HEK293 (cell line): ENCODE results near the gene ERBB4.

ENCODE experiments used
- EGR2 ChIP-seq: fragments of 450-650 bp; formaldehyde crosslinking; IDR thresholded peaks from 2 replicates; pipeline ENCODE4 v1.5.1; 2016; ENCODE audit warnings: low read depth, missing biosample characterization, missing genetic modification characterization
- FEZF1 ChIP-seq: fragments of 450-650 bp; formaldehyde crosslinking; IDR thresholded peaks from 2 replicates; pipeline ENCODE4 v1.5.1; 2016; ENCODE audit warnings: missing biosample characterization, missing genetic modification characterization
- GLI2 ChIP-seq: fragments of 450-650 bp; formaldehyde crosslinking; IDR thresholded peaks from 2 replicates; pipeline ENCODE4; 2017; ENCODE audit warnings: missing biosample characterization, missing genetic modification characterization, low read depth, borderline replicate concordance
- GLIS2 ChIP-seq: fragments of 450-650 bp; formaldehyde crosslinking; IDR thresholded peaks from 2 replicates; pipeline ENCODE4 v1.5.1; 2016; ENCODE audit warnings: missing biosample characterization, missing genetic modification characterization
- HOXD13 ChIP-seq: sonication (generic); formaldehyde crosslinking; IDR thresholded peaks from 2 replicates; pipeline ENCODE4 v1.8.0; 2022; ENCODE audit warnings: missing genetic modification reagents, borderline replicate concordance
- IKZF3 ChIP-seq: fragments of 450-650 bp; IDR thresholded peaks from 2 replicates; pipeline ENCODE4 v1.5.0; 2018; ENCODE audit warnings: missing biosample characterization, mild to moderate bottlenecking, missing genetic modification characterization, moderate library complexity
- KLF17 ChIP-seq: fragments of 450-650 bp; formaldehyde crosslinking; IDR thresholded peaks from 2 replicates; pipeline ENCODE4 v1.5.1; 2016; ENCODE audit warnings: missing biosample characterization, missing genetic modification characterization
- PRDM4 ChIP-seq: fragments of 450-650 bp; formaldehyde crosslinking; IDR thresholded peaks from 2 replicates; pipeline ENCODE4 v1.5.1; 2017; ENCODE audit warnings: missing biosample characterization, missing genetic modification characterization
- PRDM6 ChIP-seq: fragments of 450-650 bp; formaldehyde crosslinking; IDR thresholded peaks from 2 replicates; pipeline ENCODE4 v1.5.1; 2017; ENCODE audit warnings: missing biosample characterization, missing genetic modification characterization
- SALL2 ChIP-seq: fragments of 450-650 bp; formaldehyde crosslinking; IDR thresholded peaks from 2 replicates; pipeline ENCODE4 v1.5.0; 2017; ENCODE audit warnings: missing biosample characterization, mild to moderate bottlenecking, missing genetic modification characterization, borderline replicate concordance
- YY1 ChIP-seq: fragments of 450-650 bp; formaldehyde crosslinking; IDR thresholded peaks from 2 replicates; pipeline ENCODE4 v1.5.1; 2018; ENCODE audit warnings: missing biosample characterization, missing genetic modification characterization
- ZBTB1 ChIP-seq: fragments of 450-650 bp; formaldehyde crosslinking; IDR thresholded peaks from 2 replicates; pipeline ENCODE4 v1.5.1; 2016; ENCODE audit warnings: missing biosample characterization, missing genetic modification characterization
- ZBTB21 ChIP-seq: fragments of 450-650 bp; formaldehyde crosslinking; IDR thresholded peaks from 2 replicates; pipeline ENCODE4 v1.5.1; 2017; ENCODE audit warnings: missing biosample characterization, missing genetic modification characterization
- ZBTB44 ChIP-seq: fragments of 450-650 bp; IDR thresholded peaks from 2 replicates; pipeline ENCODE4 v1.5.1; 2018; ENCODE audit warnings: missing biosample characterization, mild to moderate bottlenecking, missing genetic modification characterization
- ZBTB8A ChIP-seq: fragments of 450-650 bp; formaldehyde crosslinking; IDR thresholded peaks from 2 replicates; pipeline ENCODE4 v1.5.1; 2016; ENCODE audit warnings: missing biosample characterization, missing genetic modification characterization
- ZEB2 ChIP-seq: fragments of 450-650 bp; formaldehyde crosslinking; IDR thresholded peaks from 2 replicates; pipeline ENCODE4 v1.5.1; 2016; ENCODE audit warnings: missing biosample characterization, missing genetic modification characterization
- ZNF10 ChIP-seq: fragments of 450-650 bp; formaldehyde crosslinking; IDR thresholded peaks from 2 replicates; pipeline ENCODE4 v1.5.1; 2017; ENCODE audit warnings: missing biosample characterization, missing genetic modification characterization
- ZNF214 ChIP-seq: fragments of 450-650 bp; formaldehyde crosslinking; IDR thresholded peaks from 2 replicates; pipeline ENCODE4 v1.5.1; 2017; ENCODE audit warnings: missing biosample characterization, mild to moderate bottlenecking, missing genetic modification characterization, borderline replicate concordance
- ZNF223 ChIP-seq: fragments of 450-650 bp; formaldehyde crosslinking; IDR thresholded peaks from 2 replicates; pipeline ENCODE4 v1.5.1; 2016; ENCODE audit warnings: missing biosample characterization, missing genetic modification characterization
- ZNF24 ChIP-seq: fragments of 450-650 bp; formaldehyde crosslinking; IDR thresholded peaks from 2 replicates; pipeline ENCODE4 v1.5.1; 2016; ENCODE audit warnings: missing biosample characterization, missing genetic modification characterization
- ZNF366 ChIP-seq: fragments of 450-650 bp; formaldehyde crosslinking; conservative IDR thresholded peaks from 2 replicates; pipeline ENCODE4 v1.5.1; 2016; ENCODE audit warnings: missing biosample characterization, missing genetic modification characterization
- ZNF398 ChIP-seq: fragments of 450-650 bp; formaldehyde crosslinking; IDR thresholded peaks from 2 replicates; pipeline ENCODE4 v1.5.1; 2017; ENCODE audit warnings: missing biosample characterization, missing genetic modification characterization
- ZNF404 ChIP-seq: fragments of 450-650 bp; formaldehyde crosslinking; IDR thresholded peaks from 2 replicates; pipeline ENCODE4 v1.5.1; 2017; ENCODE audit warnings: missing biosample characterization, missing genetic modification characterization
- ZNF48 ChIP-seq: fragments of 450-650 bp; formaldehyde crosslinking; IDR thresholded peaks from 2 replicates; pipeline ENCODE4 v1.5.1; 2016; ENCODE audit warnings: missing biosample characterization, missing genetic modification characterization
- ZNF558 ChIP-seq: fragments of 450-650 bp; formaldehyde crosslinking; IDR thresholded peaks from 2 replicates; pipeline ENCODE4 v1.5.1; 2016; ENCODE audit warnings: missing biosample characterization, missing genetic modification characterization
- ZNF561 ChIP-seq: fragments of 450-650 bp; IDR thresholded peaks from 2 replicates; pipeline ENCODE4 v1.5.1; 2018; ENCODE audit warnings: missing biosample characterization, missing genetic modification characterization, borderline replicate concordance
- ZNF580 ChIP-seq: fragments of 450-650 bp; formaldehyde crosslinking; IDR thresholded peaks from 2 replicates; pipeline ENCODE4 v1.5.1; 2016; ENCODE audit warnings: missing biosample characterization, missing genetic modification characterization
- ZNF596 ChIP-seq: fragments of 450-650 bp; IDR thresholded peaks from 2 replicates; pipeline ENCODE4 v1.5.0; 2018; ENCODE audit warnings: missing biosample characterization, mild to moderate bottlenecking, missing genetic modification characterization, moderate library complexity
- ZNF639 ChIP-seq: fragments of 450-650 bp; formaldehyde crosslinking; IDR thresholded peaks from 2 replicates; pipeline ENCODE4 v1.5.1; 2016; ENCODE audit warnings: missing biosample characterization, missing genetic modification characterization
- ZNF670 ChIP-seq: fragments of 450-650 bp; formaldehyde crosslinking; IDR thresholded peaks from 2 replicates; pipeline ENCODE4 v1.5.1; 2016; ENCODE audit warnings: missing biosample characterization, missing genetic modification characterization, low read depth
- ZSCAN23 ChIP-seq: fragments of 450-650 bp; formaldehyde crosslinking; IDR thresholded peaks from 2 replicates; pipeline ENCODE4 v1.5.1; 2016; ENCODE audit warnings: missing biosample characterization, missing genetic modification characterization

Gene ERBB4

GRCh38 chr2:212299943-212300342 lies 238.7 kb downstream of the ERBB4 start (continued):
- TF ChIP-seq ZNF223 (tag by site-specific recombination) (no peak), FEZF1 (tag by site-specific recombination) (peak; percentile 70), PRDM4 (tag by site-specific recombination) (peak; percentile 62; the same call in 1 of the 2 replicates), EGR2 (tag by site-specific recombination) (no peak), PRDM6 (tag by site-specific recombination) (peak; percentile 94), ZNF561 (tag by site-specific recombination) (no peak), ZNF670 (no peak), ZNF398 (tag by site-specific recombination) (no peak), GLI2 (tag by site-specific recombination) (peak; percentile 88), ZNF10 (tag by site-specific recombination) (peak; percentile 58; the same call in 1 of the 2 replicates), ZNF366 (tag by site-specific recombination) (0 out of 2 replicates have a peak, but pooled peaks have one; percentile 45), ZBTB44 (tag by site-specific recombination) (peak; percentile 90), KLF17 (tag by site-specific recombination) (no peak), SALL2 (tag by site-specific recombination) (no peak), YY1 (tag by site-specific recombination) (no peak), ZNF580 (tag by site-specific recombination) (0 out of 2 replicates have a peak, but pooled peaks have one; percentile 28), ZNF24 (peak; percentile 90), ZNF48 (tag by site-specific recombination) (no peak), ZNF558 (tag by site-specific recombination) (no peak), ZNF596 (tag by site-specific recombination) (0 out of 2 replicates have a peak, but pooled peaks have one; percentile 17), GLIS2 (no peak), ZBTB1 (peak; percentile 47; the same call in 1 of the 2 replicates), ZNF639 (tag by site-specific recombination) (peak; percentile 48; the same call in 1 of the 2 replicates), ZBTB8A (tag by site-specific recombination) (0 out of 2 replicates have a peak, but pooled peaks have one; percentile 13), ZBTB21 (tag by site-specific recombination) (0 out of 2 replicates have a peak, but pooled peaks have one; percentile 16), ZNF214 (tag by site-specific recombination) (no peak), ZSCAN23 (tag by site-specific recombination) (peak; percentile 65; the same call in 1 of the 2 replicates), ZEB2 (peak; percentile 66), HOXD13 (CRISPR knock-in tag) (no peak), ZNF404 (no peak), IKZF3 (tag by site-specific recombination) (peak; percentile 71; the same call in 1 of the 2 replicates)
